GM21723 (cell line): ENCODE data around the gene NOTCH2.
"Not testable (repeated sequence)": the region's sequence is repeated elsewhere in the genome, so short reads cannot be mapped to it uniquely, and the experiment has no call there.

Experiments
- ATAC-seq: cut with Tn5 transposase; IDR thresholded peaks from one replicate; pipeline ENCODE4 v1.9.1; 2021; ENCODE audit warnings: mild to moderate bottlenecking, moderate library complexity; ENCODE audit not compliant: unreplicated experiment

The NOTCH2 gene

GRCh38 chr1:120069067-120069919 is at the start of gene NOTCH2:
NOTCH2 (minus strand) TSS chr1:120069662; CDS start chr1:120069406, 256 bp downstream.
- ATAC-seq = not testable (repeated sequence)

- peak; percentile 70 for ATAC-seq
These were observed 48.1 kb upstream of the NOTCH2 start for GRCh38 chr1:120117371-120118177.

- ATAC-seq = not testable (repeated sequence)
These were observed 46.6 kb upstream of the NOTCH2 start for GRCh38 chr1:120116094-120116493.

- not testable (repeated sequence) for ATAC-seq
These were observed 43.7 kb upstream of the NOTCH2 start for GRCh38 chr1:120113134-120113533.

- ATAC-seq = not testable (repeated sequence)
These were observed 42.8 kb upstream of the NOTCH2 start for GRCh38 chr1:120112212-120112611.

- not testable (repeated sequence) for ATAC-seq
These were observed 42.3 kb upstream of the NOTCH2 start for GRCh38 chr1:120111771-120112170.

GRCh38 chr1:120111008-120111407 is 41.5 kb upstream of the NOTCH2 start:
- not testable (repeated sequence) for ATAC-seq

GRCh38 chr1:120109656-120110055 is 40.2 kb upstream of the NOTCH2 start:
- ATAC-seq = not testable (repeated sequence)

- not testable (repeated sequence) for ATAC-seq
These were observed 39.7 kb upstream of the NOTCH2 start for GRCh38 chr1:120109180-120109579.

- ATAC-seq = not testable (repeated sequence)
These were observed 35.8 kb upstream of the NOTCH2 start for GRCh38 chr1:120105288-120105687.

GRCh38 chr1:120103768-120104167 is 34.3 kb upstream of the NOTCH2 start:
- ATAC-seq = not testable (repeated sequence)

- ATAC-seq = not testable (repeated sequence)
These were observed 32.1 kb upstream of the NOTCH2 start for GRCh38 chr1:120101593-120101992.

GRCh38 chr1:120100590-120100989 is 31.1 kb upstream of the NOTCH2 start:
- not testable (repeated sequence) for ATAC-seq

GRCh38 chr1:120098986-120099759 is 29.7 kb upstream of the NOTCH2 start:
- not testable (repeated sequence) for ATAC-seq

- ATAC-seq = not testable (repeated sequence)
These were observed 27.6 kb upstream of the NOTCH2 start for GRCh38 chr1:120096981-120097545.

- not testable (repeated sequence) for ATAC-seq
These were observed 24.2 kb upstream of the NOTCH2 start for GRCh38 chr1:120093548-120094181.

GRCh38 chr1:120092232-120093218 is 23.1 kb upstream of the NOTCH2 start:
- ATAC-seq = not testable (repeated sequence)

- ATAC-seq = not testable (repeated sequence)
These were observed 21.4 kb upstream of the NOTCH2 start for GRCh38 chr1:120090830-120091229.

- not testable (repeated sequence) for ATAC-seq
These were observed 18.5 kb upstream of the NOTCH2 start for GRCh38 chr1:120087959-120088358.
